DOHH2 (cell line): ENCODE results near the gene NAPB.
"Not testable (repeated sequence)": the region's sequence is repeated elsewhere in the genome, so short reads cannot be mapped to it uniquely, and the experiment has no call there.

Experiments used
- H3F3A ChIP-seq: fragments of 200-600 bp; sonication (generic), shearing (Covaris generic); 2 replicates; pipeline ENCODE4 v1.6.0; 2016; ENCODE audit warnings: antibody characterized with exemption, mild to moderate bottlenecking; ENCODE audit not compliant: control insufficient read depth, insufficient read depth
- H3K27ac ChIP-seq: fragments of 200-600 bp; sonication (generic); 2 replicates; pipeline ENCODE4 v1.5.1; 2014; ENCODE audit warnings: low read depth, mild to moderate bottlenecking, low read length, moderate library complexity
- H3K27me3 ChIP-seq: fragments of 200-600 bp; sonication (generic); 2 replicates; pipeline ENCODE4 v1.6.1; 2014; ENCODE audit warnings: mild to moderate bottlenecking, low read length, mixed read lengths; ENCODE audit not compliant: control insufficient read depth
- H3K36me3 ChIP-seq: fragments of 200-600 bp; sonication (generic); 2 replicates; pipeline ENCODE4 v1.6.1; 2014; ENCODE audit warnings: mild to moderate bottlenecking, low read length, moderate library complexity, mixed read lengths; ENCODE audit not compliant: control insufficient read depth
- H3K4me1 ChIP-seq: fragments of 200-600 bp; sonication (generic); 2 replicates; pipeline ENCODE4 v1.6.1; 2014; ENCODE audit warnings: mild to moderate bottlenecking, low read length, mixed read lengths; ENCODE audit not compliant: control insufficient read depth
- H3K4me2 ChIP-seq: fragments of 200-600 bp; sonication (generic); 2 replicates; pipeline ENCODE4 v1.6.0; 2014; ENCODE audit warnings: mild to moderate bottlenecking, low read length, moderate library complexity
- H3K4me3 ChIP-seq: fragments of 200-600 bp; sonication (generic); 2 replicates; pipeline ENCODE4 v1.5.1; 2014; ENCODE audit warnings: mild to moderate bottlenecking, low read length, mixed read lengths
- H3K79me2 ChIP-seq: fragments of 200-600 bp; sonication (generic); 2 replicates; pipeline ENCODE4 v1.6.1; 2014; ENCODE audit warnings: mild to moderate bottlenecking, low read length, mixed read lengths; ENCODE audit not compliant: control insufficient read depth
- H3K9me2 ChIP-seq: fragments of 200-600 bp; sonication (generic); replicated peaks from 2 replicates; pipeline ENCODE4 v1.6.1; 2014; ENCODE audit warnings: mild to moderate bottlenecking, low read length, mixed read lengths; ENCODE audit not compliant: control insufficient read depth
- H3K9me3 ChIP-seq: fragments of 200-600 bp; sonication (generic); 2 replicates; pipeline ENCODE4 v1.6.1; 2014; ENCODE audit warnings: antibody characterized with exemption, low read length, mixed read lengths; ENCODE audit not compliant: control insufficient read depth, insufficient read depth
- H4K20me1 ChIP-seq: fragments of 200-600 bp; sonication (generic); 2 replicates; pipeline ENCODE4 v1.6.0; 2014; ENCODE audit warnings: low read depth, mild to moderate bottlenecking, antibody characterized with exemption, low read length, moderate library complexity; ENCODE audit not compliant: control insufficient read depth, insufficient read depth
- CTCF ChIP-seq: fragments of 200-600 bp; sonication (generic); IDR thresholded peaks from one replicate; pipeline ENCODE4 v1.5.1; 2014; ENCODE audit warnings: antibody characterized with exemption, mild to moderate bottlenecking, low read depth, low read length; ENCODE audit not compliant: poor library complexity, severe bottlenecking
- EZH2phosphoT487 ChIP-seq: fragments of 200-600 bp; sonication (generic); IDR thresholded peaks from 2 replicates; pipeline ENCODE4 v1.6.1; 2017; ENCODE audit warnings: borderline replicate concordance, mild to moderate bottlenecking, antibody characterized with exemption, low read length, moderate library complexity, mixed read lengths

NAPB gene

GRCh38 chr20:23350904-23351838 lies 70.1 kb downstream of the NAPB start:
- TF ChIP-seq EZH2phosphoT487, result no peak
- no peak for TF ChIP-seq CTCF
- peaks cover 28% of the 10 kb centered on the region for H3K4me1 ChIP-seq
- H3K4me2 ChIP-seq, result peak overlapping the region; percentile 97
- H3F3A ChIP-seq, result no peaks in the 10 kb centered on the region; the same call in 1 of the 2 replicates
- H3K9me3 ChIP-seq, result no peaks in the 10 kb centered on the region
- H3K4me3 ChIP-seq, result peak overlapping the region; percentile 92
- H4K20me1 ChIP-seq, result peaks cover 20% of the 10 kb centered on the region
- peaks cover 71% of the 10 kb centered on the region for H3K79me2 ChIP-seq
- peak overlapping the region; percentile 93 for H3K27ac ChIP-seq
- no peaks in the 10 kb centered on the region for H3K27me3 ChIP-seq
- peaks cover 46% of the 10 kb centered on the region for H3K36me3 ChIP-seq
- H3K9me2 ChIP-seq, result no peaks in the 10 kb centered on the region

GRCh38 chr20:23350196-23350903 lies 70.9 kb downstream of the NAPB start, which contains the start of gene NXT1:
NXT1 (plus strand) TSS chr20:23350791; CDS start chr20:23354042, 3,251 bp downstream.
- H3K4me3 ChIP-seq, result peak within 1 kb of the TSS; percentile 92
- H3K4me2 ChIP-seq, result peak within 1 kb of the TSS; percentile 97
- H3F3A ChIP-seq, result no peaks in the 10 kb centered on the region
- no peaks in the 10 kb centered on the region for H3K9me3 ChIP-seq
- peaks cover 38% of the 10 kb centered on the region for H3K36me3 ChIP-seq
- H3K4me1 ChIP-seq, result peaks cover 24% of the 10 kb centered on the region
- TF ChIP-seq CTCF (no peak), EZH2phosphoT487 (no peak)
- no peaks in the 10 kb centered on the region for H3K9me2 ChIP-seq
- H4K20me1 ChIP-seq, result peaks cover 16% of the 10 kb centered on the region
- H3K27ac ChIP-seq, result peak within 1 kb of the TSS; percentile 93
- no peaks in the 10 kb centered on the region for H3K27me3 ChIP-seq
- peaks cover 63% of the 10 kb centered on the region for H3K79me2 ChIP-seq

GRCh38 chr20:23349338-23350195 lies 71.7 kb downstream of the NAPB start:
- H3K9me2 ChIP-seq, result no peaks in the 10 kb centered on the region
- peak overlapping the region; percentile 92 for H3K4me3 ChIP-seq
- H3F3A ChIP-seq, result no peaks in the 10 kb centered on the region
- peak; percentile 66 for TF ChIP-seq CTCF
- TF ChIP-seq EZH2phosphoT487, result no peak
- H4K20me1 ChIP-seq, result peaks cover 16% of the 10 kb centered on the region
- H3K9me3 ChIP-seq, result no peaks in the 10 kb centered on the region
- H3K27ac ChIP-seq, result peak overlapping the region; percentile 93
- no peaks in the 10 kb centered on the region for H3K27me3 ChIP-seq
- H3K4me2 ChIP-seq, result peak overlapping the region; percentile 97
- H3K36me3 ChIP-seq, result peaks cover 30% of the 10 kb centered on the region
- H3K79me2 ChIP-seq, result peaks cover 55% of the 10 kb centered on the region
- peaks cover 24% of the 10 kb centered on the region for H3K4me1 ChIP-seq

- H3K36me3 ChIP-seq, result peaks cover 20% of the 10 kb centered on the region
These were observed 72.8 kb downstream of the NAPB start for GRCh38 chr20:23348510-23348909.

More at GRCh38 chr20:23348510-23348909, 72.8 kb downstream of the NAPB start:
- H3F3A ChIP-seq, H4K20me1 ChIP-seq, H3K27me3 ChIP-seq, H3K27ac ChIP-seq, H3K9me2 ChIP-seq, H3K9me3 ChIP-seq: not testable (repeated sequence)
- Histone ChIP-seq H3K4me3 (peak overlapping the region; percentile 92; the same call in 1 of the 2 replicates), H3K4me1 (peaks cover 24% of the 10 kb centered on the region), H3K4me2 (peak overlapping the region; percentile 97), H3K79me2 (peaks cover 45% of the 10 kb centered on the region)
